Mononuclear cell (primary cell): ENCODE data around the gene IFT57. TPM values are rescaled to one million over a fixed set of nuclear protein-coding genes. Genes with fewer than 3 reads are reported as not detected.
"Not testable (repeated sequence)": the region's sequence is repeated elsewhere in the genome, so short reads cannot be mapped to it uniquely, and the experiment has no call there.

Source experiments
- H3K27me3 ChIP-seq: 2 replicates; pipeline ENCODE4 v1.6.0; 2011; ENCODE audit warnings: low read length, control low read depth; ENCODE audit not compliant: insufficient read depth
- H3K4me1 ChIP-seq: 2 replicates; pipeline ENCODE4 v1.5.1; 2011; ENCODE audit warnings: mild to moderate bottlenecking, low read length, control low read depth; ENCODE audit not compliant: insufficient read depth
- H3K4me3 ChIP-seq: 2 replicates; pipeline ENCODE4 v1.5.1; 2011; ENCODE audit warnings: mild to moderate bottlenecking, low read length, moderate library complexity
- H3K9me3 ChIP-seq: 2 replicates; pipeline ENCODE4 v1.5.1; 2011; ENCODE audit warnings: low read depth, mild to moderate bottlenecking, control low read depth, low read length
- total RNA-seq: library from RNA; depleted of rRNA; stranded (reverse); fragments of >200 nt; gene quantifications from one replicate; pipeline ENCODE4 v1.2.3, GENCODE V29; 2012

The IFT57 gene
- 97.0 TPM for total RNA-seq

DNA sequence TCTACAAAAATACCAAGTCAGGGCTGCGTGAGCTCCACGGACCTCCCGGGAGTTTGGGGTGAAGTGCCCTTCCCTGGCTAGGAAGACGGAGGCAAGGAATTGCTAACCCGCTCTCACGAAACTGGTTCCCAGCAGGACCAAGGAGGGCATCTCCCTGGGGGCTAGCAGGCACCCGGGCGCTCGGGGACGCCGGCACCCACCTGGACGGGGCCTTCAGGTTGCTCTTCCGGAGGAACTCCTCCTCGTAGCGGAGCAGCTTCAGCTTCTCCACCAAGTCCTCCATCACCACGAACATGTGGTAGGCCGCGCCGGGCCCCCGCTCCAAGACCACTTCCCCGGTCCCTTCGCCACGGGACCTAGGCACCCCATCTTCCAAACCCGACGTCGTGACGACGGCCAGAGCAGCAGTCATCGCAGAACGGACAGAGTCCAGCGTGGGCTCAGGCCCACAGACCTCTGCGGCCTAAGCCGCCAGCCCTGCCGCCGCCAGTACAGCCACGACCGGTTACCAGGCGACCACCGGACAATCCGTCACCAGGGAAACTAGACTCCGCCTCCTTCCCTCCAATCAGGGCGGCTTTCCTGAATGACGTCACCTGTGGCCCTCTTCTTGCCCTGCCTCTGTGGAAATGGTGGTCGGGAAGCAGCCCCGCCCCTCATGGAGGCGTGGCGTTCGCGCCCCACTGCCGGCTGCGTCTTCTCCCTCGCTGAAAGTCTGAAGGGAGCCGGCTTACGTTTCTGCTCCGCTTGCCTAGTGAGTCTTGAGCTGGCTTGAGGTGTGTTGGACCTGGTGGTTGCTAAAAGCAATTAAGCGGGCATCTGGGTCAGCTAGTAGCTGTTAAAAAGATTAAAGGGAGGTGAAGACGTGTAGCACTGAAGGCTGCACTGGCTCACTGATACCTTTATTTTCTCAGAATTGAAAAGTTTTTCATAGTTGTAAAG lies at the start of gene IFT57:
Gene IFT57, minus strand, starts transcription at position 514 of the 942 bp plus-strand sequence. Its CDS starts 102 bp downstream, at position 412.
- H3K4me3 ChIP-seq: peak within 1 kb of the TSS; percentile 81
- H3K27me3 ChIP-seq: no peaks in the 10 kb centered on the region
- H3K9me3 ChIP-seq: no peaks in the 10 kb centered on the region
- H3K4me1 ChIP-seq: peaks cover 36% of the 10 kb centered on the region

DNA sequence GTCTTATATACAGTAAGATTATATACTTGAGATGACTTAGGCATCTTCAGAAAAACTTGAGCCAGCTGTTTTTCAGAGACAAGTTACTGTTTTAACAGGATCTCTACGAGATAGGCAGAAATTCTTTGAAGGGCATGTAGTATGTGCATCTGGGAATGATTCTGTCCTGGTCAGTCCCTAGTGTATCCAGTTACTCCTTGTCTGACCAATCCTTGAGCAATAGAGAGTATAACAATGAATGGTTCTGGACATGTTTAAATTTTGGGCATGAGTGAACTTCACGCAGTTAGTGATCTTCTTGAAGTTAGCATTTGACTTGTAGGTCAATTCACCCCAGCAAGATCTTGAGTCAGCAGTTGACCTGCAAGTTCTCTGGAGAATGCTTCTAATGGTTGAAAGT lies 49.4 kb upstream of the IFT57 start:
- H3K4me3 ChIP-seq: no peak overlapping the region
- no peaks in the 10 kb centered on the region for H3K9me3 ChIP-seq
- no peaks in the 10 kb centered on the region for H3K27me3 ChIP-seq
- no peaks in the 10 kb centered on the region for H3K4me1 ChIP-seq

- H3K4me3 ChIP-seq, H3K4me1 ChIP-seq, H3K9me3 ChIP-seq, H3K27me3 ChIP-seq: not testable (repeated sequence)
Observed at GRCh38 chr3:108268235-108268634, 46.0 kb upstream of the IFT57 start.

DNA sequence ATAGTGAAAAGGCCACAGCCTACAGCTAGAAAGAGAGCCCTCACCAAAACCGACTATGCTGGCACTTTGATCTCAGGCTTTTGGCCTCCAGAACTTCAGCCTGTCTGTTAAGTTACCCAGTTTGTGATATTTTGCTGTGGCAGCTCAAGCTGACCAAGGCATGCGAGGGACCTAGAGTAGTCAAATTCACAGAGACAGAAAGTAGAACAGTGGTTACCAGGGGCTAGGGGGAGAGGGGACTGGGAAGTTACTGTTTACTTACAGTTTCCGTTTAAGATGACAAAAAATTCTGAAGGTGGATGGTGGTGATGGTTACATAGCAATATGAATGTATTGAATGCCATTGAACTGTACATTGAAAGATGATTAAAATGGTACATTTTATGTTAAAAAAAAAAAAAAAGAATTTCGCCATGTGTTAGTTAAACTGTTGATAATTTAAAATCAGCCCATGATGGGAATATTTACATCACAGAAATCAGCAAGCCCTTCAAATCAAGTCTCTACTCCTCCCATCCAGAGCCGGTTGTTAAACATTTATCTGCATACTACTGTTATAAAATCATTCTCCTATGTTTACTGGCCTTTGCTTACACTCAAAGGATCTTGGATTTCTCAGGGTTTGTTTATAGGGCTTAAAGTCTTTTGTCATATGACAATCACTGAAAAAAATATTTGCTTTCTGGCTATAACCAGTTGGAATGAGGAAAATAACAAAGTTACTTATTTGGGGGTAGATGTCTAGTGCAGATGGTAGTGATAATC lies 42.5 kb upstream of the IFT57 start:
- H3K4me1 ChIP-seq, H3K4me3 ChIP-seq: not testable (repeated sequence)

DNA sequence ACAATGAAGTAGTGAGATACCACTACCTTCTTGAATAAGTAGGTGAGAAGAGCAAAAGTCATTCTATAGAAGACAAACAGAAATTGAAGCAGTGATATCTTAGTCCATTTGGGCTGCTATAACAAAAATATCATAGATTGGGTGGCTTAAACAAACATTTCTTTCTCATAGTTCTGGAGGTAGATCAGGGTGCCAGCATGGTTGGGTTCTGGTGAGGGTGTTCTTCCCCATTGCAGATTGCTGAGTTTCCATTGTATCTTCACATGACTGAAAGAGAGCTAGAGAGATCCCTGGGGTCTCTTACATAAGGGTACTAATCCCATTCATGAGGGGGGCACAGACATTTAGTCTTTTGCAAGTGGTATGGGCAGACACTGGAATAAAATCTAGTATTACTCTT lies 32.9 kb upstream of the IFT57 start:
- Histone ChIP-seq H3K9me3 (no peaks in the 10 kb centered on the region), H3K27me3 (no peaks in the 10 kb centered on the region), H3K4me1 (no peaks in the 10 kb centered on the region), H3K4me3 (no peak overlapping the region)

More for the DNA sequence above, 42.5 kb upstream of the IFT57 start:
- H3K9me3 ChIP-seq, H3K27me3 ChIP-seq: not testable (repeated sequence)

GRCh38 chr3:108251844-108252243 lies 29.6 kb upstream of the IFT57 start:
- H3K9me3 ChIP-seq: no peaks in the 10 kb centered on the region

GRCh38 chr3:108251265-108251664 lies 29.0 kb upstream of the IFT57 start:
- H3K4me1 ChIP-seq: no peaks in the 10 kb centered on the region
- H3K9me3 ChIP-seq: no peaks in the 10 kb centered on the region
- H3K4me3 ChIP-seq: no peak overlapping the region
- H3K27me3 ChIP-seq: no peaks in the 10 kb centered on the region

More at GRCh38 chr3:108251844-108252243, 29.6 kb upstream of the IFT57 start:
- Histone ChIP-seq H3K4me1 (no peaks in the 10 kb centered on the region), H3K27me3 (no peaks in the 10 kb centered on the region), H3K4me3 (no peak overlapping the region)

- H3K4me1 ChIP-seq: no peaks in the 10 kb centered on the region
- no peaks in the 10 kb centered on the region for H3K27me3 ChIP-seq
- no peaks in the 10 kb centered on the region for H3K9me3 ChIP-seq
- H3K4me3 ChIP-seq: no peak overlapping the region
Observed at GRCh38 chr3:108250626-108251025, 28.4 kb upstream of the IFT57 start.

DNA sequence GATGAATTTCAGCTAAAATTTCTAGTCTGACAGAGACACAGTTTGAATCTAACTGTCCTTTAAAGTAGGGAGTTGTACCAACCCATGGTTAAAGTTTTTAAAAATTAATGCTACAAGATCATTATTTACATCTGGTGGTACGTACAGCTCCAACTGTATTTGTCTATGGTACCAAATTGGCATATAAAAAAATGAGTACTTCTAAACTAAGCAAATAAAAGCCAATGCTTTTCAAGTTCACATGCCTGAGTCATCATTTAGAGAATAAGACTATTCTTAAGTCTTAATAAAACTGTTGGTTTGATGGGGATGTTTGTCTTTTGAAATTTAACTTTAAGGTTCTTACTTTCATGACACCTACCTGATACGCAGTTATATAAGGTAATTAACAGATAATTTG lies 21.0 kb upstream of the IFT57 start:
- Histone ChIP-seq H3K9me3 (no peaks in the 10 kb centered on the region), H3K4me1 (no peaks in the 10 kb centered on the region), H3K4me3 (no peak overlapping the region), H3K27me3 (no peaks in the 10 kb centered on the region)

DNA sequence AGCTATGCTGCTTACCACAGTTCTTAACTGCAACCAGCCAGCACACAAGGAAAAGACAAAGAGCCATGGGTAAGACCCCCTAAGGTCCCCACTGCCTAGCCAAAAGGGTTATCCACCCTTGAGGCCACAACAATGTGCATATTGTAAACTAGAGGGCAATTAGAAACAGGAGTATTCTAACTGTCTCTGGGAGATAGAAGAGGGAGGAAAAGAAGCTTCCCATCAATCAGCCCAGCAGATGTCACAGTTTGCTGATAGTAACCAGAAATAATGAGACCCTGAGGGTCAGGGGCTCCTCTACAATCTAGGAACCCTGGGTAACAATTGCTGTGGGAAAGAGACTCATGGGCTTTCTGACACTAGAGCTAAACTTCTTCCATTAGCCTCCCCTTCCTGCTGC lies 20.6 kb upstream of the IFT57 start:
- no peaks in the 10 kb centered on the region for H3K4me1 ChIP-seq
- no peaks in the 10 kb centered on the region for H3K9me3 ChIP-seq
- no peak overlapping the region for H3K4me3 ChIP-seq
- no peaks in the 10 kb centered on the region for H3K27me3 ChIP-seq

DNA sequence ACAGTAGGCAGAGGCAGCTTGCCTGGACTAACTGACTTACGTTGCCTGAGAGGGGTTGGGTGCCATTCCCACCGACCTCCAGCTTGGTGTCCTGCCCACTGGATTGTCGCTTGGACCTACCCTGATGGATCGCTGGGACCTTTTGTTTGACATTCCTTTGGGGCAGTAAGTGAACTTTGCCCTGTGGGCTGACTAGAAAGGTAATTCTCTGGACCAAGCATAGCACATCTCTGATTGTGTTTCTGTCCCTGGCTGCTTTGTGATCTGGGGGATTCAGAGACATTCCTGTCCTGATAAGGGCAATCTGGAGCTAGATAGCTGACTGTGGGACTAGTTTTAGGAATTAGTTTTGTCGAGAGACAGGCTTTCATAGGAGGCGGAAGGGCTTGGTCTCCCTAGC lies 19.5 kb upstream of the IFT57 start:
- Histone ChIP-seq H3K4me3 (no peak overlapping the region), H3K9me3 (no peaks in the 10 kb centered on the region), H3K4me1 (no peaks in the 10 kb centered on the region), H3K27me3 (no peaks in the 10 kb centered on the region)

DNA sequence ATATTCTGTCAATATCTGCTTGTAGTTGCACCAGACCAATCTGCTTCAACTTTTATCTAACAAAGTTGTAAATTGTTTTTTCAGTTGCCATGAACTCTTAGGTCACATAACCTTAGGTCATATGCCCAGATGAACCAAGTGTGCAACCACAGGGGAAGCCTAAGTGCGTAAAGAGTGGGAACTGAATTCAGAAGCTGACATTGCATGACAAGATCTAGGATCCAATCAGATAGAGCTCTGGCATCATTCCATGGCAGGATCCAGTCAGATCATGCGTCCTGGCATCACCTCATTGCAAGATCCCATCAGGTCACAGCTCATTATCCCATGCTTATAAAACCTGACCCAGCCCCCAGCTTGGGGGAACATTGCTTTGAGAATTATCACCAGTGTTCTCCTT lies 18.9 kb upstream of the IFT57 start:
- Histone ChIP-seq H3K27me3 (no peaks in the 10 kb centered on the region), H3K9me3 (no peaks in the 10 kb centered on the region), H3K4me1 (no peaks in the 10 kb centered on the region), H3K4me3 (no peak overlapping the region)

- Histone ChIP-seq H3K4me3 (no peak overlapping the region), H3K4me1 (no peaks in the 10 kb centered on the region), H3K27me3 (no peaks in the 10 kb centered on the region), H3K9me3 (no peaks in the 10 kb centered on the region)
Observed at GRCh38 chr3:108239082-108239481, 16.9 kb upstream of the IFT57 start.

DNA sequence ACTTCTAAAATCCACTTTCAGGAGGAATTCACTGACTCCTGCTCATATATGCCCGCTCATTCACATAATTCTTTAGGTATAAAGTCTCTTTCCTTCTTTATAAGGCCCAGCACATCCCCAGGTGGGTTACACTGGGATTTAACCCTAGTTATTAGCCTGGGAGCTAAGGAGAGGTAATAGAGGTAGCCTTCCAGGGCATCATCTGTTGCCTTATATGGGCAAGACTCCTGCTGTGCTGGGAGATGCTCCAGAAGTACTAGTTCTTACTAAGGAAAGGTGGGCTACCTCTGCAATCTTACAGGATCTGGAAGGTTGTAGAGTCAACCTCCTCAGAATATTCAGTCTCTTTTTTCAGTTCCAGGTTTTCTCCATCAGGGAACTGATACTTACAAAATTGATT lies 13.1 kb upstream of the IFT57 start:
- Histone ChIP-seq H3K4me3 (no peak overlapping the region), H3K4me1 (no peaks in the 10 kb centered on the region), H3K27me3 (no peaks in the 10 kb centered on the region), H3K9me3 (no peaks in the 10 kb centered on the region)

DNA sequence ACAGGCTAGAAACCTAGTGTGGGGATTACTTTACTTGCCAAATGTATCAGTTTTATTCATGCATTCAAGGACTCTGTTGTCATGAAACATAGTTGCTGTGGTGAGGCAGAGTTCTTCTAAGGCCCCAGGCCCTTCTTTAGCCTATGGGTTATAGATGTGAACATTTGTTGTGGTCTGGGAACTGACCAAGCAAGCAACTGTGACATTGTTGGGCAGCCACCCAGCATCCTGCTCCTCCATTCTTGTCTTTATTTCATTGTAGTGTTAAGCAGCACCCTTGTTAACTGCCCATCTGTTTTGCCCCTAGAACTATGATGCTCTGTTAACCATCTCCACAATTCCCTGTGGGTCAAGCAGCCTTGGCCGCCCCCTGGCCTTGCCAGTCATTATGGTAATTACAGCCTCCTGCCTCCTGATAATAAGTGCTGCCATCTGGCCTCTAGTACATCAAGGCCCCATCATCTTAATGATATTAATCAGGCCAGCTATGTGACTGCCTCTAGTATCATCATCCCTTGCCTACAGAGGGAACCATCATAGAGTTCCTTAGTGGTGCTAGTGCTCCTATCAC lies 12.2 kb upstream of the IFT57 start:
- H3K9me3 ChIP-seq: no peaks in the 10 kb centered on the region
- H3K4me1 ChIP-seq: no peaks in the 10 kb centered on the region
- no peak overlapping the region for H3K4me3 ChIP-seq
- H3K27me3 ChIP-seq: no peaks in the 10 kb centered on the region
